ENCODE measurements around the gene SMAD3. TPM values are rescaled to one million over a fixed set of nuclear protein-coding genes. Genes with fewer than 3 reads are reported as not detected.

SMAD3 gene
- total RNA-seq, 1 donor from 2014 or later, result 53.5 TPM

DNA sequence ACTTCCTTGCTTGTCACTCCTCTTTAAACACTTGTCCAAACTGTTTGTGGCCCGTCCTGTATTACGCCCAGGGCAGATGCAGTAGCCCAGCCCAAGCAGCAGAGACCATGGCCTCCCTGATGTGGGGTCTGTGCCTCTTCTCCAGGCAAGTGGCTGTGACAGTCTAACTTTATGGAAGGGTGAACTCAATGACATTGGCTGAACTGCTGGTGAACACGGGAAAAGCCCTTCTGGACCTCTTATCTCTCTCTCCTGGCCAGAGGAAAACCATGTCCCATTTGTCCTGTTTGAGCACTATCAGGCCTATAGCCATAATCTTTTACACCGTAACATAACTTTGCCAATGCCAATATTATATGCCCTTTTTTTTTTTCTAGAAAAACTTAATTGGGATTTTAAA, 67.6 kb downstream of the SMAD3 start:
- DNase-seq (ENCODE audit: extremely low spot score in 2 of 2), result no peak
- no peaks in the 10 kb centered on the region for H3K9me3 ChIP-seq
- no peaks in the 10 kb centered on the region for H3K27me3 ChIP-seq
- H3K4me1 ChIP-seq, result peaks cover 92% of the 10 kb centered on the region
- no peak overlapping the region for H3K27ac ChIP-seq
- no peaks in the 10 kb centered on the region for H3K36me3 ChIP-seq
- TF ChIP-seq POLR2AphosphoS5 (IDR thresholded peaks at IDR 0.05; ENCODE audit: insufficient read depth in 1 of 2, low read depth in 1 of 2), result no peak
- TF ChIP-seq POLR2A (IDR thresholded peaks at IDR 0.05), result no peak
- TF ChIP-seq, protein P1, sequence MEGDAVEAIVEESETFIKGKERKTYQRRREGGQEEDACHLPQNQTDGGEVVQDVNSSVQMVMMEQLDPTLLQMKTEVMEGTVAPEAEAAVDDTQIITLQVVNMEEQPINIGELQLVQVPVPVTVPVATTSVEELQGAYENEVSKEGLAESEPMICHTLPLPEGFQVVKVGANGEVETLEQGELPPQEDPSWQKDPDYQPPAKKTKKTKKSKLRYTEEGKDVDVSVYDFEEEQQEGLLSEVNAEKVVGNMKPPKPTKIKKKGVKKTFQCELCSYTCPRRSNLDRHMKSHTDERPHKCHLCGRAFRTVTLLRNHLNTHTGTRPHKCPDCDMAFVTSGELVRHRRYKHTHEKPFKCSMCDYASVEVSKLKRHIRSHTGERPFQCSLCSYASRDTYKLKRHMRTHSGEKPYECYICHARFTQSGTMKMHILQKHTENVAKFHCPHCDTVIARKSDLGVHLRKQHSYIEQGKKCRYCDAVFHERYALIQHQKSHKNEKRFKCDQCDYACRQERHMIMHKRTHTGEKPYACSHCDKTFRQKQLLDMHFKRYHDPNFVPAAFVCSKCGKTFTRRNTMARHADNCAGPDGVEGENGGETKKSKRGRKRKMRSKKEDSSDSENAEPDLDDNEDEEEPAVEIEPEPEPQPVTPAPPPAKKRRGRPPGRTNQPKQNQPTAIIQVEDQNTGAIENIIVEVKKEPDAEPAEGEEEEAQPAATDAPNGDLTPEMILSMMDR (IDR thresholded peaks at IDR 0.05), result no peak
- no peak overlapping the region for H3K4me3 ChIP-seq
- intact Hi-C loops (cut with DNase I), result no loop called here

DNA sequence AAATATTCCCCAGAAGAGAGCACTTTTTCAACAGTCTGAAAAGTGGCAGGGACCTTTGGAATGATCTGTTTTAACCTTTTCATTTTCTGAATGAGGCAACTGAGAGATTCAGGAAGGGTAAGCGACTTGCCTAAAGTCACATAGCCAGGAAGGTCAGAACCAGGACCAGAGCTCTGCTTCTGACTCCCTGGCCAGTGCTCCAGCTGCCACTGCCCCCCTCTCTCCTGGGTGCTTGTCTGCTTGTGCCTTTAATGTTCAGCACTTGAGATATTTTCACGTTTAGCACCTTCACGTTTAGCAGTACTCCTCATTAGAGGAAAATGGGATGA, 68.3 kb downstream of the SMAD3 start:
- TF ChIP-seq, protein P1 (IDR thresholded peaks at IDR 0.05), result no peak
- TF ChIP-seq POLR2A (IDR thresholded peaks at IDR 0.05), result no peak
- no peak for TF ChIP-seq POLR2AphosphoS5 (IDR thresholded peaks at IDR 0.05; ENCODE audit: insufficient read depth in 1 of 2, low read depth in 1 of 2)

DNA sequence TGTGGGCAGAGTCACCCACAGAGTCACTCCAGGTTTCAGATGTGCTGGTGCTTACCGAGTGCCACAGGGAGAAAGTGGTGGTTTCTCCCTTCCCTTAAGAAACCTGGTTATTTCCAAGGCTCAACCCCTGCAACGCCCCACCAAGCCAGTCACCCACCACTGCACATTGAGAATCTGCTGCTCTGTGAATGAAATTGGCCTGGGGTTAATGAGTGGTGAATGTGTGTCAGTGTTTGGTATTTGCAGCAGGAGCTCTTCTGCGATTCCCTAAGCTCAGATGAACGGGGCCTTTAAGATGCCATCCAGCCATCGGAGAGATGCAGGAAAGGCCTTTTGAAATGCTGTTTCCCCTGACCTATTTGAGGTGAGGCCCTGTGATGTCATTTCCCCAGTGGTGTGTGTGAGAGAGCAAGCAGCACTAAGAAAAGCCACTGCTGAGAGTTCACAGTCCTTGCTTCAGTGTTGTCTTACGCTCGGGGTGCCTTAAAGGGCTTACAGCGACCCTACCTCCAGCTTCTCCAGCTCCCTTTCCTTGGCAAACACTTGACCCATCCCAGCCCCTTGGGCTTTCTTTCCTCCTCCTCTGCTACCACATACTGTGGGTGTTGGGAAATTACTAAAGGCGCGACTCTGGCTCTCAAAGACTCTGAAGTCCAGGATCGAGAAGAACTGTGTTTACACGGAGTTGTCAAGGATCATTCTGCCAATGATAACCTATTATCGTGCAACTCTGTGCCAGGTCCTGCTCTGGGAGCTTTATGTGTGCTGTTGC, 68.9 kb downstream of the SMAD3 start:
- Histone ChIP-seq H3K4me1 (peaks cover 93% of the 10 kb centered on the region), H3K36me3 (no peaks in the 10 kb centered on the region), H3K4me3 (no peak overlapping the region), H3K27ac (peak overlapping the region; percentile 94), H3K27me3 (no peaks in the 10 kb centered on the region), H3K9me3 (no peaks in the 10 kb centered on the region)
- DNase-seq (ENCODE audit: extremely low spot score in 2 of 2), result no peak
- intact Hi-C loops (cut with DNase I), result no loop called here
- TF ChIP-seq POLR2A (IDR thresholded peaks at IDR 0.05) (no peak), POLR2AphosphoS5 (IDR thresholded peaks at IDR 0.05; ENCODE audit: insufficient read depth in 1 of 2, low read depth in 1 of 2) (peak; percentile 7 to 34)
- TF ChIP-seq, protein P1 (IDR thresholded peaks at IDR 0.05), result no peak

More for the DNA sequence above, 68.3 kb downstream of the SMAD3 start:
- intact Hi-C loops (cut with DNase I), result no loop called here
- peak overlapping the region; percentile 94 for H3K27ac ChIP-seq
- no peaks in the 10 kb centered on the region for H3K36me3 ChIP-seq
- no peaks in the 10 kb centered on the region for H3K27me3 ChIP-seq
- no peaks in the 10 kb centered on the region for H3K9me3 ChIP-seq
- DNase-seq (ENCODE audit: extremely low spot score in 2 of 2), result no peak
- H3K4me1 ChIP-seq, result peaks cover 92% of the 10 kb centered on the region
- no peak overlapping the region for H3K4me3 ChIP-seq

DNA sequence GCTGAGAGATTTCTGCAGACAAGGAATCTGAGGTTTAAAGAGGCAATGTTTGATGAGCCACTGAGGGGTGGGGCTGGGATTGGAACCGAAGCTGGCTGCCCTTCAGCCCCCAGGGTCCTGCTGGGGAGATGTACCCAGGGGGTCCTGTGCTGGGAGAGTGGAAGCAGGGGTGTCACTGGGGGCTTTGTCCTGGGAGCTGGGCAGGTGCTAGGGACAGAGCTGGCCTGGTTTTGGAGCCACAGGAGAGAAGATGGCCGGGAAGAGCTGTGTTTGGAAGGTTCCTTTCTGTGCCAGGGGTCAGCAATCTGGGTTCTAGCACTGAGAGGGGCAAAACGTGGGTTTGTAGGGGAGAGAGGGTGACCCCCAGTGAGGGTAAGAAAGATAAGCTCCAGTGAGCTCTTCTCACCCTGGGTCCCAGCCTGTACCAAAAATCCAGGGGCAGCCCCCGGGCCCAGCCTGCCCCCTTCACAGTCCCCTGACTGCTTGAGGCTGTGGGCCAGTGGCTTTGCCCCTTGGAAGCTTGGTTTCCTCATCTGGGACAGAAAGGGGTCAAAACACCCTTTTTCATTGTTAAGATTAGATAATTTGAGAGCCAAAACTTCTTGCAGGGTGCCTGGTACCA, 69.6 kb downstream of the SMAD3 start:
- peak overlapping the region; percentile 94 for H3K27ac ChIP-seq
- H3K27me3 ChIP-seq, result no peaks in the 10 kb centered on the region
- TF ChIP-seq, protein P1 (IDR thresholded peaks at IDR 0.05), result no peak
- TF ChIP-seq POLR2A (IDR thresholded peaks at IDR 0.05) (no peak), POLR2AphosphoS5 (IDR thresholded peaks at IDR 0.05; ENCODE audit: insufficient read depth in 1 of 2, low read depth in 1 of 2) (no peak)
- H3K4me3 ChIP-seq, result no peak overlapping the region
- H3K36me3 ChIP-seq, result no peaks in the 10 kb centered on the region
- no peaks in the 10 kb centered on the region for H3K9me3 ChIP-seq
- peaks cover 99% of the 10 kb centered on the region for H3K4me1 ChIP-seq
- intact Hi-C loops (cut with DNase I), result no loop called here
- no peak for DNase-seq (ENCODE audit: extremely low spot score in 2 of 2)

DNA sequence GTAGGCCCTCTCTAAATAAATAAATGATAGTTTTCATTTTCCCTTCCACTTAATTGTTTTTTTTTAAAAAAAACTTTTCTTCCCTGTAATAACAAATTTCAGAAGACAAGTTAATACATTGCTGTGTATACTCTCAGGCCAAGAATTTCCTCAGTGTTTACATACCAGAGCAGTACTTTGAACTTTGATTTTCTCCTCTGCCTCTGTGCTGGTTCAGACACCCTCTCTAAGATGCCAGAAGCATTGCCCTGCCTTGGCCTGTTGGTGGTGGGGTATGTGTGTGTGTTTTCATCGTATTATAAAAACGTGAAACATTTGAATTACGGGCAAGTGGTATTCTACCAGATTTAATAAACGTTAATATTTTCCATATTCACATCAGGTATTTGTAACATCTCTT, 70.1 kb downstream of the SMAD3 start:
- Histone ChIP-seq H3K36me3 (no peaks in the 10 kb centered on the region), H3K9me3 (no peaks in the 10 kb centered on the region), H3K4me3 (no peak overlapping the region), H3K4me1 (peaks cover 99% of the 10 kb centered on the region), H3K27ac (peak overlapping the region; percentile 94), H3K27me3 (no peaks in the 10 kb centered on the region)
- no peak for DNase-seq (ENCODE audit: extremely low spot score in 2 of 2)
- TF ChIP-seq POLR2AphosphoS5 (IDR thresholded peaks at IDR 0.05; ENCODE audit: insufficient read depth in 1 of 2, low read depth in 1 of 2), result peak in 1 of 2 donors; percentile 17
- TF ChIP-seq POLR2A (IDR thresholded peaks at IDR 0.05), result no peak
- TF ChIP-seq, protein P1 (IDR thresholded peaks at IDR 0.05), result no peak
- intact Hi-C loops (cut with DNase I), result no loop called here
